GM10248 (cell line): ENCODE results near the gene LRRC19.

Experiments used
- CTCF ChIA-PET: fragments of 300-600 bp; sonication (Branson Sonifier 250); formaldehyde crosslinking; extraction: SDS; loops from one replicate; lab custom pipeline; 2021; ENCODE audit warnings: antibody characterized with exemption; lab: Yijun Ruan, JAX
- POLR2A ChIA-PET: fragments of 350-650 bp; sonication (Branson Sonifier 250); formaldehyde crosslinking; extraction: SDS; loops from one replicate; lab custom pipeline; 2020; ENCODE audit warnings: antibody characterized with exemption; lab: Yijun Ruan, JAX
- DNase-seq: peaks from one replicate; pipeline ENCODE4 v3.0.0; 2012; ENCODE audit errors: extremely low spot score
- TF ChIP-seq, protein P1 (sequence below): IDR thresholded peaks from 2 replicates; pipeline ENCODE4 v1.5.1; 2012; ENCODE audit warnings: mild to moderate bottlenecking, low read depth; ENCODE audit errors: extremely low read depth, missing control alignments, control extremely low read depth

Gene LRRC19

DNA sequence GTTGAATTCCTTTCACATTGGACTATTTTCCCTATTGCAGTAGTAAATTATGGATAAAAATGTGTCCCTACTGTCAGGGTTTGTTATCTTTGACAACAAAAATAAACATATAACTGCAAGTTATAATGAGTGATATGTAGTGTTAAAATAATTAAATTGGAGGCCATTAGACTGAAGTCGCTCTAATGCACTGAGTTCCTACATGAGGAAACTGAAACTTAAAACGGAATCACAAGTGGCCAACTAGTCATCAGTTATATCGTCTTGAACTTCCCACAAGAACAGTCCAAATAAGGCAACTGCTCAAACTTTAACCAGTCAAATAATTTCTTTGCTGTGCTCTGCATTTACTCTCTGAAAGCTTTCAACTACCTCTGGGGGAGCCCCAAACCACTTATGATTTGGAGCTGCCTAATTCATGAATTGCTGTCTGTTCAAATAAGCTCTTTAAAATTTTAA lies 51.4 kb downstream of the LRRC19 start:
- POLR2A ChIA-PET, result no interaction called here
- TF ChIP-seq, protein P1, sequence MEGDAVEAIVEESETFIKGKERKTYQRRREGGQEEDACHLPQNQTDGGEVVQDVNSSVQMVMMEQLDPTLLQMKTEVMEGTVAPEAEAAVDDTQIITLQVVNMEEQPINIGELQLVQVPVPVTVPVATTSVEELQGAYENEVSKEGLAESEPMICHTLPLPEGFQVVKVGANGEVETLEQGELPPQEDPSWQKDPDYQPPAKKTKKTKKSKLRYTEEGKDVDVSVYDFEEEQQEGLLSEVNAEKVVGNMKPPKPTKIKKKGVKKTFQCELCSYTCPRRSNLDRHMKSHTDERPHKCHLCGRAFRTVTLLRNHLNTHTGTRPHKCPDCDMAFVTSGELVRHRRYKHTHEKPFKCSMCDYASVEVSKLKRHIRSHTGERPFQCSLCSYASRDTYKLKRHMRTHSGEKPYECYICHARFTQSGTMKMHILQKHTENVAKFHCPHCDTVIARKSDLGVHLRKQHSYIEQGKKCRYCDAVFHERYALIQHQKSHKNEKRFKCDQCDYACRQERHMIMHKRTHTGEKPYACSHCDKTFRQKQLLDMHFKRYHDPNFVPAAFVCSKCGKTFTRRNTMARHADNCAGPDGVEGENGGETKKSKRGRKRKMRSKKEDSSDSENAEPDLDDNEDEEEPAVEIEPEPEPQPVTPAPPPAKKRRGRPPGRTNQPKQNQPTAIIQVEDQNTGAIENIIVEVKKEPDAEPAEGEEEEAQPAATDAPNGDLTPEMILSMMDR, result no peak
- DNase-seq, result no peak
- CTCF ChIA-PET, result interaction anchor here (1.0 kb wide), 1 partner anchor 35 kb away, joined by 3 read pairs; no protein-coding TSS in a partner anchor

DNA sequence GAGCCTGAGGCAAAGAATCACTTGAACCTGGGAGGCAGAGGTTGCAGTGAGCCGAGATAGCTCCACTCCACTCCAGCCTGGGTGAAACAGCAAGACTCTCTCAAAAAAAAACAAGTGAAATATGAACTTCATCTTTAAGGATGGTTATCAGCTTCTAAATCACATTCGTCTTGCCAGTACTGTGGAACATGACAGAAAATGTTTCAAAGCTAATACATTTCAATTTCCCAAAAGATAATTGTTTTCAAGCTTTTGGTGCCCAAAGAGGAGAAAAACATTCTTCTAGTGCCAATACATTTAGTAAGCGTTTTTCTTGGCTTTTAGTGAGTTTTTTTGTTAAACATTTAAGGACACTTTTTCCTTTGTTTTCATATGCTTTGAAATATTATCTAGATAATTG lies 53.7 kb downstream of the LRRC19 start:
- TF ChIP-seq, protein P1, result no peak
- POLR2A ChIA-PET, result no interaction called here
- CTCF ChIA-PET, result interaction anchor here (0.9 to 1.1 kb wide), 2 partner anchors 8 to 20 kb away, joined by 3 to 4 read pairs; no protein-coding TSS in a partner anchor
- no peak for DNase-seq

DNA sequence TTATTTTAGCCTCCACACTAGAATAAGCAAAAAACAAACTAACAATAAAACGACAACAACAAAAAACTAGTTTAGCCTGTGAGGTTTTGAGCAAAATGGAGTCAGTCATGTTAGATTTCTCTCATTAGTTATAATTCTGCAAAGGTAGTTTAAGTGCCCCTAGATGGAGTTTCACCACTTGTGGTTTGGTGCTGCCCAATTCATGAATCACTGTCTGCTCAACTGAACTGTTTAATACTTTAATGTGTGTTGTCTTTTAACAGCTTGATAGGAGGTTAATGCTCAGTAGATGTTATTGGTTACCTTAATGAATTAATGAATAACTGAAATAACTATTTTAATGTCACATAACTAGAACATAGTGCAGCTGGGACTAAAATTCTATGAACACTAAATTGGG lies 55.0 kb downstream of the LRRC19 start:
- ChIA-PET POLR2A (no interaction called here), CTCF (no interaction called here)
- TF ChIP-seq, protein P1, result no peak
- DNase-seq, result no peak

DNA sequence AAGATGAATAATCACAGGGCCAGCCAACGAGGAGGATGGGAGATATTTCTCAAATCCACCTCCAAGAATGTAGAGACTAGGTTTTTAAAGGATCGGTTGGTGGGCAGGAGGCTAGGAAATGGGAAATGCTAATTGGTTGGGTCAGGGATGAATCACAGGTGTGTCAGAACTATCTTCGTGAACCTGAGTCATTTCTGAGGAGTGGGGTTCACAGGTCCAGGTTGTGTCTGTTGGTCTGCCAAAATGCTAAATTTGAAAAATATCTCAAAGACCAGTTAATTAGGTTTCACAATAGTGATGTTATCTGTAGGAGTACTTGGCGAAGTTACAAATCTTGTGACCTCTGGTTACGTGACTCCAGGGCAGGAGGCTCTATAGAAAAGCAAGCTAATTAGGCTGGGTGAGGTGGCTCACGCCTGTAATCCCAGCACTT lies 55.8 kb downstream of the LRRC19 start:
- ChIA-PET CTCF (no interaction called here), POLR2A (no interaction called here)

DNA sequence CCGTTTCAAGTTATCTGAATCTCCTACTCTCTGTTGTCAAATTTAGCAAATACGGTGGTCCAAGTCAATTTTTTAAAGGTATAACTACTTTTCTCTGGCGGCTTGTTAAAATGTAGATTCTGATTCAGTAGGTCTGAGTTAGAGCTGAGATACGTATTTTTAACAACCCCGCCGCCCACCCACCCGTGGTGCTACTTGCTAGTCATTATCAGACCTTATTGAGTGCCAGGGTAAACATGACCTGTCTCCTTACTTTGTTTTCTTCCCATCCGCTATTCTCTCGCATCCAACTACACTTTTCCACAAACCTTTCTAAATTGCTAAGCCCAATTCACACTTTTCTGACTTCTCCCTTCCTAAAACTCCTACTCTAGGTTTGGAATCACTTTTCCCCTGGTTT lies 57.7 kb downstream of the LRRC19 start:
- TF ChIP-seq, protein P1, result no peak
- CTCF ChIA-PET, result interaction anchor here (1.0 to 1.2 kb wide), 2 partner anchors 12 to 49 kb away, joined by 3 read pairs; no protein-coding TSS in a partner anchor
- POLR2A ChIA-PET, result interaction anchor here (1.4 kb wide), 1 partner anchor 56 kb away, joined by 4 read pairs; no protein-coding TSS in a partner anchor
- no peak for DNase-seq

More for the DNA sequence above, 55.8 kb downstream of the LRRC19 start:
- DNase-seq, result no peak
- TF ChIP-seq, protein P1, result no peak

DNA sequence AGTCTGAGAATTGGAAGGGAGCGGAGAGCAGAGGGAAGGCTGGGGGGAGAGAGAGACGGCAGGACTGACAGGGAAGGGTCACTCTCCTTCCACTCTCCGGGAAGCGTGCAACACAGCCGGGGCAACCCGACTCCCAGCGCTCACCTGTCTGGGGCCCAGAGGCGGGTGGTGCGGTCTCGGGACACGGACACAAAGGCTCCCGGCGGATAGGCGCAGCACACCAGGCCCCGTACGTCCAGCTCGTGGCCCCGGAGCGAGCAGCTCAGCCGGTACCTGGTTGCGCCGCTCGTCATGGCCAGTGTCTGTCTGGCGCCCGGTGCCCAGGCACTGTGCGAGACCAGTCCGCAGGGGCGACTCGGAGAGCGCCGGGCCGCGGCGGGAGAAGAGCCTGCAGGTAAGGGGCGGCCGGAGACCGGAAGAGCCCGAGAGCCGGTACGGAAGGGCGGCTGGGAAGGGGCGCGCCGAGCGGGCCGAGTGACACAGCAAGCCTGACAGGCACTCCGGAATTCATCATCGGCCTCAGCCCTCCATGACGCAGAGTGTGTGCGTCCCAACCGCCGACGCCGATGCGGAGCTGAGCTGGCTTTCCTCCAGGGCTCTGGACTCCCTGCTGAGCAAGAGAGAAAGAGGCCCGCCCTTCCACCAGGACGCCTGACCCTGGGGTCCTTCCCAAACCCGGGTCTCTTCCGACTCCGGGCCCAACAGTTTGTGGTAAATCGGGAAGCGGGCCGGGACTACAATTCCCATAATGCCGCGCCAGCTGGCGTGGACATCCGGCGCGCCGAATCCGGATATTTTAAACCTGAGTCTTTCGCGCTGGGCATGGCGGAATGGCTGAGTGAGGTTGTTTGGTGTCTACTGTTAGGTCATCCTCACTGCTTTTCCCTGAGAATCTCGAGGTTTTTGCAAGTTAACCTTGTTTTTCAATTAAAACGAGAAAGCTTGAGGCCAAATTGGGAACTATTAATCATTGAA lies 58.4 kb downstream of the LRRC19 start, which contains the start of gene PLAA:
Gene PLAA, minus strand, starts transcription at position 490 of the 975 bp plus-strand sequence. Its CDS starts 197 bp downstream, at position 293.
- peak; percentile 94 for DNase-seq
- CTCF ChIA-PET, result interaction anchor here (1.0 to 1.2 kb wide), 3 partner anchors 9 to 48 kb away, joined by 3 read pairs; no protein-coding TSS in a partner anchor
- POLR2A ChIA-PET, result interaction anchor here (1.4 kb wide), 1 partner anchor 55 kb away, joined by 4 read pairs; no protein-coding TSS in a partner anchor
- TF ChIP-seq, protein P1, result peak; percentile 19
